Endothelial cell of umbilical vein (primary cell): Measurements from ENCODE around the gene ARHGEF1. TPM values are rescaled to one million over a fixed set of nuclear protein-coding genes. Genes with fewer than 3 reads are reported as not detected.
A peak's percentile ranks its signal among the peaks of the same experiment; 100 is the strongest.

Experiments used
- BruUV-seq: library from RNA; stranded (reverse); fragments of 400-500 nt; replicated peaks from 2 replicates; lab custom pipeline; 2021; lab: Mats Ljungman, UMichigan
- CTCF ChIA-PET: fragments of 300-600, 350-600 bp; sonication (Branson Sonifier 250); formaldehyde crosslinking; loops from one replicate; lab custom pipeline; 2021; ENCODE audit warnings: antibody characterized with exemption, inconsistent platforms; lab: Charles Lee
- POLR2A ChIA-PET: fragments of 300-600, 350-600 bp; sonication (Branson Sonifier 250); formaldehyde crosslinking; loops from one replicate; lab custom pipeline; 2021; ENCODE audit warnings: antibody characterized with exemption, inconsistent platforms; lab: Charles Lee
- DNase-seq: peaks from one replicate; pipeline ENCODE4 v3.0.0-alpha.2; 2011; ENCODE audit warnings: low read depth, low spot score
- FAIRE-seq: peaks from 2 replicates; lab custom pipeline; 2011; peaks lifted over from hg19 to GRCh38; lab: Jason Lieb, UNC
- H2AFZ ChIP-seq: 2 replicates; pipeline ENCODE4 v1.6.0; 2012; ENCODE audit warnings: low read depth, low read length, control low read depth, inconsistent platforms
- H3K27ac ChIP-seq: 2 replicates; pipeline ENCODE4 v1.5.1; 2011; ENCODE audit warnings: low read depth, mild to moderate bottlenecking, control low read depth, low read length, moderate library complexity; ENCODE audit not compliant: insufficient read depth
- H3K27me3 ChIP-seq, 2 experiments: 2 replicates each; pipeline versions ENCODE4 v1.6.0 to v1.6.1; 2011; ENCODE audit warnings: low read length in 2 of 2, mixed read lengths in 1 of 2; ENCODE audit not compliant: control insufficient read depth in 2 of 2, insufficient read depth in 2 of 2
- H3K36me3 ChIP-seq, 2 experiments: 2 replicates in 1 of 2; 3 replicates in 1 of 2; pipeline ENCODE4 v1.5.1; 2011; ENCODE audit warnings: low read length in 2 of 2, mild to moderate bottlenecking in 1 of 2, moderate library complexity in 1 of 2; ENCODE audit not compliant: control insufficient read depth in 2 of 2, insufficient read depth in 2 of 2; ENCODE audit errors: extremely low read depth in 1 of 2
- H3K4me1 ChIP-seq: 3 replicates; pipeline ENCODE4 v1.5.1; 2011; ENCODE audit warnings: mild to moderate bottlenecking, low read length; ENCODE audit not compliant: control insufficient read depth, insufficient read depth; ENCODE audit errors: extremely low read depth
- H3K4me2 ChIP-seq: 2 replicates; pipeline ENCODE4 v1.6.1; 2011; ENCODE audit warnings: low read length, control low read depth, mixed read lengths; ENCODE audit not compliant: insufficient read depth
- H3K4me3 ChIP-seq, 3 experiments: fragments of 200-600 bp in 1 of 3; sonication (generic), shearing (Covaris generic) in 1 of 3; replicated peaks in 1 of 3; 2 replicates each; pipeline ENCODE4 v1.5.1; 2011 to 2016; ENCODE audit warnings: control low read depth in 3 of 3, low read length in 3 of 3, mild to moderate bottlenecking in 2 of 3, inconsistent platforms in 1 of 3, low read depth in 1 of 3, moderate library complexity in 1 of 3; ENCODE audit not compliant: insufficient read depth in 1 of 3
- H3K79me2 ChIP-seq: 2 replicates; pipeline ENCODE4 v1.6.0; 2012; ENCODE audit warnings: low read length, inconsistent platforms; ENCODE audit not compliant: control insufficient read depth, insufficient read depth
- H3K9ac ChIP-seq: replicated peaks from 2 replicates; pipeline ENCODE3; 2011; ENCODE audit warnings: low read length, control low read depth; ENCODE audit not compliant: insufficient read depth; ENCODE audit errors: extremely low read depth
- H3K9me1 ChIP-seq: replicated peaks from 3 replicates; pipeline ENCODE4 v1.6.0; 2011; ENCODE audit warnings: mild to moderate bottlenecking, low read length; ENCODE audit not compliant: control insufficient read depth, insufficient read depth; ENCODE audit errors: extremely low read depth
- H3K9me3 ChIP-seq: replicated peaks from 2 replicates; pipeline ENCODE4 v1.5.1; 2012; ENCODE audit warnings: low read length, inconsistent platforms; ENCODE audit not compliant: control insufficient read depth, insufficient read depth
- H4K20me1 ChIP-seq: replicated peaks from 2 replicates; pipeline ENCODE3; 2011; ENCODE audit warnings: mild to moderate bottlenecking, low read length; ENCODE audit not compliant: control insufficient read depth, insufficient read depth; ENCODE audit errors: extremely low read depth
- EZH2 ChIP-seq: IDR thresholded peaks from 2 replicates; pipeline ENCODE4 v1.6.1; 2012; ENCODE audit warnings: borderline replicate concordance, low read depth, mild to moderate bottlenecking, moderate library complexity, low read length, inconsistent platforms; ENCODE audit not compliant: severe bottlenecking
- FOS ChIP-seq: IDR thresholded peaks from 2 replicates; pipeline ENCODE4 v1.6.1; 2011; ENCODE audit warnings: mild to moderate bottlenecking, low read length, moderate library complexity, borderline replicate concordance; ENCODE audit not compliant: insufficient read depth
- GATA2 ChIP-seq: IDR thresholded peaks from 2 replicates; pipeline ENCODE4 v1.7.0; 2011; ENCODE audit warnings: low read depth, mild to moderate bottlenecking, moderate library complexity, mixed read lengths, low read length; ENCODE audit not compliant: insufficient read length, insufficient read depth
- JUN ChIP-seq: IDR thresholded peaks from 2 replicates; pipeline ENCODE4 v1.6.1; 2011; ENCODE audit warnings: borderline replicate concordance, low read depth; ENCODE audit not compliant: insufficient read length, insufficient read depth
- MYC ChIP-seq: IDR thresholded peaks from one replicate; pipeline ENCODE4 v1.6.1; 2011; ENCODE audit warnings: mild to moderate bottlenecking, low read depth, low read length
- POLR2A ChIP-seq: IDR thresholded peaks from 2 replicates; pipeline ENCODE4 v1.6.1; 2012; ENCODE audit warnings: low read depth, mild to moderate bottlenecking, control low read depth, low read length
- POLR2AphosphoS5 ChIP-seq: IDR thresholded peaks from 2 replicates; pipeline ENCODE4 v1.6.1; 2012; ENCODE audit warnings: low read depth, mild to moderate bottlenecking, control low read depth, low read length, moderate library complexity; ENCODE audit not compliant: insufficient read depth
- dilution Hi-C: fragments of 300-500 bp; cut with MboI; formaldehyde crosslinking; loops from one replicate; pipeline ENCODE4 v1.15.0; 2019; ENCODE audit warnings: low sequenced_read_pairs; ENCODE audit not compliant: extremely low pct_ligation_motif_present
- intact Hi-C: fragments of 100-400 bp; cut with micrococcal nuclease; formaldehyde crosslinking; loops from one replicate; pipeline ENCODE4 v1.10.0; 2022
- polyA plus RNA-seq, 4 experiments: library from polyadenylated mRNA; depleted of rRNA in 3 of 4; stranded (reverse) in 3 of 4; unstranded in 1 of 4; fragments of >200 nt; gene quantifications; 2 replicates each; pipeline versions ENCODE4 v1.2.1 to v1.2.3, GENCODE V29; 2011 to 2012; ENCODE audit warnings: missing spikeins in 1 of 4
- total RNA-seq: library from RNA; stranded (reverse); gene quantifications from 2 replicates; pipeline ENCODE4 v1.2.3, GENCODE V29; 2021
- TF ChIP-seq, protein P1 (sequence below), 2 donors: IDR thresholded peaks; 1 replicate in 1 of 2; 2 replicates in 1 of 2; pipeline ENCODE4 v1.5.1; 2011; ENCODE audit warnings: low read length in 2 of 2, mild to moderate bottlenecking in 2 of 2, moderate library complexity in 2 of 2, control low read depth in 1 of 2, inconsistent platforms in 1 of 2, low read depth in 1 of 2; ENCODE audit not compliant: insufficient read depth in 1 of 2; ENCODE audit errors: extremely low read depth in 1 of 2
- TF ChIP-seq, protein P2 (sequence below): IDR thresholded peaks from 2 replicates; pipeline ENCODE4 v1.6.1; 2011; ENCODE audit not compliant: insufficient read depth, insufficient read length

The ARHGEF1 gene
- total and polyA plus RNA-seq, 2 donors (not counting 3 experiments of a cell fraction or from before 2014, with no cell fraction given), result 65.4 to 123 TPM

DNA sequence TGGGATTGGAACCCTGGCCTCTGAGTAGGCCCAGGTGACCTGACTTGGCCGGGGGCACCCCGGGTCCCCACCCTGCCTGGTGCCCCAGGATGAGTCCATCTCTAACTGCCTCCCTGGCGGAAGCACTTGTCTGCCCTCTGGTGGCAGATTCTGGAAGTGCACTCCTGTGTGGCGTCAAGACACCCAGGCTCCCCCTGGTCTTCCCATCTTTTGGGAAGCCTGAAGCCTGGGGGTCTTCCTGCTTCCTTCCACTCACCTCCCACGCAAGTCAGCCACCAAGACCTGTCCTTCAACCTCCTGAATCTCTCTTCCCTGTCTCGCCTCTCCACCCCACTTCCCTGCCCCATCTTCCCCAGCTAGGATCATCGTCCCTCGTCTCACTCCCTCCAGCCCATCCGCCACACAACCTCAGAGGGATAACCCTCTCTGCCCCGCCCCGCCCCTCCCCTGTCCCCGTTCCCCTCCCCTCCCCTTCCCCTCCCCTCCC, 68.7 kb downstream of the ARHGEF1 start:
- peak; percentile 89 for FAIRE-seq
- dilution Hi-C loops (no loop called here), intact Hi-C loops (loop anchor here (1.0 kb wide), 2 partner anchors 78 to 158 kb away; no protein-coding TSS in a partner anchor)
- Histone ChIP-seq H3K4me1 (no peaks in the 10 kb centered on the region), H2AFZ (peak overlapping the region; percentile 46), H3K9me3 (no peaks in the 10 kb centered on the region), H3K79me2 (no peaks in the 10 kb centered on the region), H3K27me3 (no peaks in the 10 kb centered on the region), H3K4me2 (no peak overlapping the region), H3K36me3 (peaks cover 2 to 4% of the 10 kb centered on the region in 2 experiments), H3K27ac (no peak overlapping the region), H4K20me1 (no peaks in the 10 kb centered on the region), H3K4me3 (no peak overlapping the region), H3K9me1 (no peaks in the 10 kb centered on the region), H3K9ac (no peak overlapping the region)
- peak; percentile 56 for DNase-seq
- ChIA-PET POLR2A (no interaction called here), CTCF (interaction anchor here (1.0 to 4.3 kb wide), 5 partner anchors 9 to 159 kb away, joined by 3 to 35 read pairs (median 8); partner anchors contain the start of gene ERFL)
- BruUV-seq, result no TSS peak
- TF ChIP-seq, protein P1, sequence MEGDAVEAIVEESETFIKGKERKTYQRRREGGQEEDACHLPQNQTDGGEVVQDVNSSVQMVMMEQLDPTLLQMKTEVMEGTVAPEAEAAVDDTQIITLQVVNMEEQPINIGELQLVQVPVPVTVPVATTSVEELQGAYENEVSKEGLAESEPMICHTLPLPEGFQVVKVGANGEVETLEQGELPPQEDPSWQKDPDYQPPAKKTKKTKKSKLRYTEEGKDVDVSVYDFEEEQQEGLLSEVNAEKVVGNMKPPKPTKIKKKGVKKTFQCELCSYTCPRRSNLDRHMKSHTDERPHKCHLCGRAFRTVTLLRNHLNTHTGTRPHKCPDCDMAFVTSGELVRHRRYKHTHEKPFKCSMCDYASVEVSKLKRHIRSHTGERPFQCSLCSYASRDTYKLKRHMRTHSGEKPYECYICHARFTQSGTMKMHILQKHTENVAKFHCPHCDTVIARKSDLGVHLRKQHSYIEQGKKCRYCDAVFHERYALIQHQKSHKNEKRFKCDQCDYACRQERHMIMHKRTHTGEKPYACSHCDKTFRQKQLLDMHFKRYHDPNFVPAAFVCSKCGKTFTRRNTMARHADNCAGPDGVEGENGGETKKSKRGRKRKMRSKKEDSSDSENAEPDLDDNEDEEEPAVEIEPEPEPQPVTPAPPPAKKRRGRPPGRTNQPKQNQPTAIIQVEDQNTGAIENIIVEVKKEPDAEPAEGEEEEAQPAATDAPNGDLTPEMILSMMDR (IDR thresholded peaks at IDR 0.05; ENCODE audit: extremely low read depth in 1 of 2, insufficient read depth in 1 of 2, low read depth in 1 of 2, low read length in 2 of 2), result peak; percentile 92 to 99
- TF ChIP-seq EZH2, result no peak

DNA sequence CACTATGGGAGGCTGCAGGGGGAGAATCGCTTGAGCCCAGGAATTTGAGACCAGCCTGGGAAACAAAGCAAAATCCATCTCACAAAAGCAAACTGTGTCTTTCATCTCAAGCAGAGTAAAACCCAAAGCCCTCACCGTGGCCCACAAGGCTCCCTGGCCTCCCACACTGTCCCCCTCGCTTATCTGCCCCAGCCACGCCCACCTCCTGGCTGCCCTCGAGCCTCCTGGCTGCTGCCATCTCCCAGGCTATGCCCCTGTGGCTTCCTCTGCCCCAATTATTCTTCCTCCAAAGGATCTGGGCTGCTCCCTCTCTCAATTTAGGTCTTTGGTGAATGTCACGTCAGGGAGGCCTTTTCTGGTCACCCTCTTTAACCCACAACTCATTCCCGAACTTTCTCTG, 72.5 kb downstream of the ARHGEF1 start:
- peaks cover 3 to 4% of the 10 kb centered on the region in 2 experiments for H3K36me3 ChIP-seq
- TF ChIP-seq MYC (no peak), EZH2 (no peak), POLR2AphosphoS5 (no peak), POLR2A (no peak), FOS (no peak), JUN (no peak), GATA2 (no peak)
- TF ChIP-seq, protein P2, sequence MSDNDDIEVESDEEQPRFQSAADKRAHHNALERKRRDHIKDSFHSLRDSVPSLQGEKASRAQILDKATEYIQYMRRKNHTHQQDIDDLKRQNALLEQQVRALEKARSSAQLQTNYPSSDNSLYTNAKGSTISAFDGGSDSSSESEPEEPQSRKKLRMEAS, result no peak
- TF ChIP-seq, protein P1 (IDR thresholded peaks at IDR 0.05; ENCODE audit: extremely low read depth in 1 of 2, insufficient read depth in 1 of 2, low read depth in 1 of 2, low read length in 2 of 2), result no peak
- no peak overlapping the region for H3K4me3 ChIP-seq
- H3K4me1 ChIP-seq, result peaks cover 12% of the 10 kb centered on the region
- H3K9ac ChIP-seq, result no peak overlapping the region
- H4K20me1 ChIP-seq, result no peaks in the 10 kb centered on the region
- ChIA-PET POLR2A (no interaction called here), CTCF (no interaction called here)
- no peaks in the 10 kb centered on the region for H3K79me2 ChIP-seq
- dilution Hi-C loops, result no loop called here
- FAIRE-seq (no peak), DNase-seq (no peak)
- H3K9me3 ChIP-seq, result no peaks in the 10 kb centered on the region
- H3K4me2 ChIP-seq, result no peak overlapping the region
- H3K27ac ChIP-seq, result no peak overlapping the region
- H3K9me1 ChIP-seq, result no peaks in the 10 kb centered on the region
- H3K27me3 ChIP-seq, result no peaks in the 10 kb centered on the region
- intact Hi-C loops, result no loop called here
- BruUV-seq, result no TSS peak
- no peak overlapping the region for H2AFZ ChIP-seq
